HL-60 (cell line): ENCODE measurements around the gene GATA6.

Experiments
- DNase-seq, 2 experiments: peaks; one replicate each; pipeline ENCODE4 v3.0.0-alpha.2; 2010 to 2020; ENCODE audit warnings: low read depth in 1 of 2, low spot score in 1 of 2
- H3K27ac ChIP-seq: fragments of 250-450 bp; sonication (Bioruptor Pico); replicated peaks from 2 replicates; pipeline ENCODE4 v1.5.1; 2020; ENCODE audit warnings: mild to moderate bottlenecking, moderate library complexity
- H3K27me3 ChIP-seq: fragments of 250-450 bp; sonication (Bioruptor Pico); 2 replicates; pipeline ENCODE4 v1.5.1; 2021; ENCODE audit warnings: mild to moderate bottlenecking, moderate library complexity; ENCODE audit not compliant: insufficient read depth, poor library complexity, severe bottlenecking
- H3K4me3 ChIP-seq: replicated peaks from 2 replicates; pipeline ENCODE4 v1.5.1; 2011; ENCODE audit warnings: mild to moderate bottlenecking, control low read depth, low read length; ENCODE audit not compliant: insufficient read depth
- CTCF ChIP-seq: IDR thresholded peaks from one replicate; pipeline ENCODE4 v1.5.1; 2011; ENCODE audit warnings: low read length, control low read depth, inconsistent platforms; ENCODE audit not compliant: insufficient read depth
- GABPA ChIP-seq: IDR thresholded peaks from 2 replicates; pipeline ENCODE4 v1.6.1; 2012; ENCODE audit warnings: low read depth
- POLR2AphosphoS5 ChIP-seq: IDR thresholded peaks from 2 replicates; pipeline ENCODE4 v1.6.1; 2012; ENCODE audit warnings: low read depth
- REST ChIP-seq: IDR thresholded peaks from 2 replicates; pipeline ENCODE4 v1.6.1; 2012; ENCODE audit warnings: low read depth; ENCODE audit not compliant: insufficient replicate concordance
- SPI1 ChIP-seq: IDR thresholded peaks from 2 replicates; pipeline ENCODE4 v1.6.1; 2012; ENCODE audit warnings: low read depth, mild to moderate bottlenecking, borderline replicate concordance

GATA6 gene

GRCh38 chr18:22198163-22198562 lies 28.8 kb downstream of the GATA6 start:
- peaks cover 26% of the 10 kb centered on the region for H3K27me3 ChIP-seq
- no peak for DNase-seq
- H3K27ac ChIP-seq, result no peak overlapping the region
- TF ChIP-seq SPI1 (no peak), CTCF (no peak), GABPA (no peak), POLR2AphosphoS5 (no peak), REST (no peak)
- no peak overlapping the region for H3K4me3 ChIP-seq

GRCh38 chr18:22199005-22199404 lies 29.6 kb downstream of the GATA6 start:
- DNase-seq, result no peak
- TF ChIP-seq CTCF (no peak), GABPA (no peak), POLR2AphosphoS5 (no peak), SPI1 (no peak), REST (no peak)
- no peak overlapping the region for H3K27ac ChIP-seq
- peaks cover 23% of the 10 kb centered on the region for H3K27me3 ChIP-seq
- no peak overlapping the region for H3K4me3 ChIP-seq

GRCh38 chr18:22200611-22201225 lies 31.3 kb downstream of the GATA6 start:
- Histone ChIP-seq H3K27ac (no peak overlapping the region), H3K4me3 (no peak overlapping the region), H3K27me3 (peaks cover 19% of the 10 kb centered on the region)
- TF ChIP-seq SPI1, result no peak
- TF ChIP-seq CTCF, result no peak
- DNase-seq, result no peak

GRCh38 chr18:22203035-22203434 lies 33.6 kb downstream of the GATA6 start:
- TF ChIP-seq REST (no peak), CTCF (no peak)
- peaks cover 19% of the 10 kb centered on the region for H3K27me3 ChIP-seq
- no peak for DNase-seq

More at GRCh38 chr18:22203035-22203434, 33.6 kb downstream of the GATA6 start:
- Histone ChIP-seq H3K27ac (no peak overlapping the region), H3K4me3 (no peak overlapping the region)
